H4 (cell line): ENCODE measurements around the gene KCNK10. TPM values are rescaled to one million over a fixed set of nuclear protein-coding genes. Genes with fewer than 3 reads are reported as not detected.

Experiments
- DNase-seq: peaks from one replicate; pipeline ENCODE4 v3.0.0-alpha.2; 2015; ENCODE audit warnings: low spot score
- total RNA-seq: library from RNA; depleted of rRNA; stranded (reverse); fragments of >200 nt; shearing (Covaris generic); gene quantifications from 2 replicates; pipeline ENCODE4 v1.2.3, GENCODE V29; 2014

Gene KCNK10
- total RNA-seq, 1 experiment from 2014 or later, result 0.02 TPM

GRCh38 chr14:88185843-88186242 lies 137.2 kb downstream of the KCNK10 start:
- no peak for DNase-seq

- DNase-seq, result no peak
Measured at GRCh38 chr14:88184956-88185355, 138.1 kb downstream of the KCNK10 start.

GRCh38 chr14:88181072-88181471 lies 142.0 kb downstream of the KCNK10 start:
- no peak for DNase-seq

- no peak for DNase-seq
Measured at GRCh38 chr14:88179716-88180115, 143.4 kb downstream of the KCNK10 start.

GRCh38 chr14:88170333-88170732 lies 152.7 kb downstream of the KCNK10 start:
- no peak for DNase-seq

GRCh38 chr14:88168498-88169165 lies 154.4 kb downstream of the KCNK10 start:
- peak; percentile 11 for DNase-seq

GRCh38 chr14:88168025-88168424 lies 155.0 kb downstream of the KCNK10 start:
- DNase-seq, result no peak

- peak; percentile 33 for DNase-seq
Measured at GRCh38 chr14:88166616-88167015, 156.5 kb downstream of the KCNK10 start.

GRCh38 chr14:88164906-88165534 lies 158.0 kb downstream of the KCNK10 start:
- no peak for DNase-seq

- DNase-seq, result no peak
Measured at GRCh38 chr14:88163731-88164255, 159.3 kb downstream of the KCNK10 start.

- no peak for DNase-seq
Measured at GRCh38 chr14:88156127-88156526, 166.9 kb downstream of the KCNK10 start.

- no peak for DNase-seq
Measured at GRCh38 chr14:88154926-88155325, 168.1 kb downstream of the KCNK10 start.

- no peak for DNase-seq
Measured at GRCh38 chr14:88154321-88154720, 168.7 kb downstream of the KCNK10 start.

GRCh38 chr14:88146881-88147649 lies 176.0 kb downstream of the KCNK10 start:
- DNase-seq, result no peak

GRCh38 chr14:88143810-88144209 lies 179.3 kb downstream of the KCNK10 start:
- DNase-seq, result no peak

GRCh38 chr14:88142997-88143396 lies 180.1 kb downstream of the KCNK10 start:
- no peak for DNase-seq

- no peak for DNase-seq
Measured at GRCh38 chr14:88140874-88141273, 182.2 kb downstream of the KCNK10 start.

GRCh38 chr14:88137327-88137726 lies 185.7 kb downstream of the KCNK10 start:
- no peak for DNase-seq
